NCI-H82 treated with DMSO at 0.1 percent for 48 hours (cell line): ENCODE results near the gene QKI.
"Not testable (repeated sequence)": the region's sequence is repeated elsewhere in the genome, so short reads cannot be mapped to it uniquely, and the experiment has no call there.

Source experiments
- DNase-seq: peaks from one replicate; lab custom pipeline; 2025; ENCODE audit not compliant: unreplicated experiment; lab: John Stamatoyannopoulos, UW

The QKI gene

DNA sequence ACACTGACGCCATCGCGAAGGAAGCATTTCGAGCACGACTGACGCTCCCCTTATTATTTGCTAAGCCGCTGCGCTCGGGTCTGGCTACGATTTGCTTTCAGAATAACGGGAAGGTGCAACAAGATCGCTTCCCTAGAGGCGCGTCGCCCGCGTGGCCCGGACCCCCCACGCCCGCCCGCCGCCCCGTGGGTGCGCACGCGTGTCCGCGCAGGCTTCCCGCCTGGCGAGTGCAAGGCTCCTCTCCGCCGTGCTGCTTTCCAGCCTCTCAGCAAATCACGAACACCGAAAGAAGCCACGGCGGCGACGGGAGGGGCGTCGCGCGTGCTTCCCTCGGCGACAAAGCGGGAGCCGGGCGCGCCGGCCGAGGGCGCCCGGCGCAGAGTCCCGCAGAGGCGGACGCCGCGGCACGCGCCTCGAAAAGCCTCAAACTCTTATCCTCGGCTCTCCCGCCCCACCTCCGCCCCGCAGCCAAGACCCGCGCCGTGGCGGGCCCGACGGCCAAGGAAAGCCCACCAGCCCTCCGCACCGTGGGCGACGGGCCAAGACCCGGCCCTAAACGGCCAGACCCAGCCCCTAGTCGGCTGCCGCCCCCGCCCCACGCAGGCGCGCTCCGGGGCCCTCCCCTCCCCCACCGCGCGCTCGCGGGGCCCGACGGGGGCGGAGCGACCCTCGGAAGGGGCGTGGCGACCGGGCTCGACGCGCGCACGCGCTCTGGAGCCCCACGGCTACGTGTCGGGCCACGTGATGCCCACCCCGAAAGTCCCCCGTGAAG lies 987 bp upstream of the QKI start:
- peak; percentile 24 for DNase-seq

DNA sequence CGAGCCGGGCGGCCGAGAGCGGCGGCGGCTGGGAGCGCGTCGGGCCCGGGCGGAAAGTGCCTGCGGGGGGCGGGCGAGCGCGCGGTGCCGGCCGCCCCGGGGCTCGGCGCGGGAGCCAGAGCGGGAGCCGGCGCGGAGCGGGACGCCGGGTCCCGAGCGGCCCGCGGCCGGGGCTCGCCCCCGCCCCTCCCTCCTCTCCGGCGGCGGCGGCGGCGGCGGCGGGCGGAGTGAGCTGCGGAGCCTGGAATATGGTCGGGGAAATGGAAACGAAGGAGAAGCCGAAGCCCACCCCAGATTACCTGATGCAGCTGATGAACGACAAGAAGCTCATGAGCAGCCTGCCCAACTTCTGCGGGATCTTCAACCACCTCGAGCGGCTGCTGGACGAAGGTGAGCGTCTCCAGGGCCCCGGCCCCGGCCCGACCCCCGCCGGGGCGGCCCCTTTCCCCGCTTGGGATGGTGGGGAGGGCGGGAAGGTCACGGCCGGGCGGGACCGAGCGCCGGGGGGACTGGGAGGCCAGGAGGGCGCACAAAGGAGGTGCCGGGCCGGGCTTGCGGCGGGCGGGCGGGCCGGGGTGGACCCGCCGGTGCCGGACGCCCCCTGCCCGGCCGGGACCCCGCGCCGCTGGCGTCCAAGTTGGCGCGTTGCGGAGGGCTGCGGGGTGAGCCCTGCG lies 565 bp downstream of the QKI start:
- no peak for DNase-seq

DNA sequence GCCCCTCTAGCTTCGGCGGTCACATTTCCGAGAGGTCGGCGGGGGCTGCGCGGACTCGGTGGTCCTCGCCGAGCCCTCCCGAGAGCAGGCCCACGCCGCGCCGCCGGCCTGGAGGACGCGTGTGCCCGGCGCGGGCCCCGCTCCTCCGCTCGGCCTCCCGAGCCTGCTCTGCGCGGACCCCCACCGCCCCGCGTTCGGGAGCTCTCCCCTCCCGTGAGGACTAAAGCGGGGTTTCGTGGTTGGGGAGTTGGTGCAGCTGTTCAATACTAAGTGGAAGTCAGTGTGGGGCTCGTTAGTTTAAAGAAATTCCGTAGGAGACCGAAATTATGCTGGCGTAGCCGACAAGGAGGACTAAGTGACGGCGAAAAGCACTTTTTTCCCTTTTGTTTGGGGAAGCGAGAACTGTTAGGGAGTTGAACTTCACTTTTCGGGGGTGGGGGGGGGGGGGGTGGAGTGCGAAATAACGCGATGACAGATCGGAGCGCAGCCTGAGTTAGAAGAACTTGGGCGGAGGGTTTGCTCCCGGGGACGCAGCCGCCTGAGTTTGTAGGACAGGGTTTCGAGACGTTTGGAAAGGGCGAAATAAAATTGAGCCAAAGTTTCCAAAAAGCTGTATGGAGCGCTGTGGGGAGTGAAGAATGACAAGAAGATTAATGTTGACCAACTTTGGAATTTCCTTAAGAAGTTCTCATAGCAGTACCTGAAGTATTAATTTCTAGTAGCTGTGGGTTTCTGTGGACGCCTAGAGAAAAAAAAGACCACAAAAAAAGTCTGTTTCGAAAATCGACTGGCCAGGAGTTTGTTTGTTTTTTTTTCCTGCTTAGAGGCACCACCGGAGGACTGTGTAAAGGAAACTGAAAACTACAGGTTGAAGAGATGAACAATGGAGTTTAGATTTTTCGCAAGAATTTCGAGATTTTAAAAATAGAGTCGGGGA lies 1.4 kb downstream of the QKI start:
- no peak for DNase-seq

DNA sequence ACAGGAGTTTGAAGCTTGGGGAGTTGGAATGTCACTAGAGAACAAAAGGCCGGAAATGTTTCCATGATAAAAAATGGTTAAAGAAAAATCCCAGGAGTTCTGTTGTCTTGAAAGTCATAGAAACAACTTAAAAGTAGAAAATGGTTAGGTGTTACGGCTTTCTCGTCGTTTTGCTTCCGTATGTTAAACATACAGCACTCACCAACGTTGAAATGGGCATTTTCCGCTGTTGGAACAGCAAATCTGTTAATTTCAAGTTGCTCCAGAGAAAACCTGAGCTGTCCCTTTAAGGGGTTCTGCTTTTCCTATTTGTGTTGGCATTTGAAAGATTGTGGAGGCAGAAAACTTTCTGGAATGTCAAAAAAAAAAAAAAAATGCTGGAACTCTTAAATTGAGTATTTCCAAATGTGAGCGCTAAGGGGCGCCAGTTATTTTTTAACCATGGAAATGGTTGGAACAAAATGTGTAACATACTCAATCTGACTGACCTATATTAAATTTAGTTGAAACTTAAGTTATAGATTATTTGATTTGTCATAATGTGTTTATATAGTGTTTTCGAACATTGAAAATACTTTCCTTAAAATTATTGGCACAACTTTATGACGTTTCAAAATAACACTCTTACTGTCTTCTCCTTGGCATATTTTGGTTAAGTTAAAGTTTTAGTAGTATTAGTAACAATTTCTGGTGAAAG lies 2.2 kb downstream of the QKI start:
- no peak for DNase-seq

DNA sequence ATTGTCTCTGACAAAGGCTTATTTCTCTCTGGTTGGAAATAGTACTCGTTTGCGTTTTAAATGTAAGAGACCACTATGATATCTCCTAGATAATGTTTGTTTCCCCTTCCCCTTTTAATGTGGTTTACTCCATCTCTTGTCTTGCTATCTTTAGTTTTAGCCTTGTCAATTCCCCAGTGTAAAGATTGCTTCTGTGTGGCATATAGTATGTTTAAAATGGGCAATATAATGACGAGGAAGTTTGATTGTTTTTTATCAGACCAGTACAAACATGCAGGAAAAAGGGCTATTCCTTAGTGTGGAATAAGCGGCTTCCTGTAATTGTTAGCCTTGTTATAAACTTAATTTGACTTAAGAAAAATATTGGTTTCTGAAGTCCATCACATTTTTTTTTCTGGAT lies 3.1 kb downstream of the QKI start:
- no peak for DNase-seq

DNA sequence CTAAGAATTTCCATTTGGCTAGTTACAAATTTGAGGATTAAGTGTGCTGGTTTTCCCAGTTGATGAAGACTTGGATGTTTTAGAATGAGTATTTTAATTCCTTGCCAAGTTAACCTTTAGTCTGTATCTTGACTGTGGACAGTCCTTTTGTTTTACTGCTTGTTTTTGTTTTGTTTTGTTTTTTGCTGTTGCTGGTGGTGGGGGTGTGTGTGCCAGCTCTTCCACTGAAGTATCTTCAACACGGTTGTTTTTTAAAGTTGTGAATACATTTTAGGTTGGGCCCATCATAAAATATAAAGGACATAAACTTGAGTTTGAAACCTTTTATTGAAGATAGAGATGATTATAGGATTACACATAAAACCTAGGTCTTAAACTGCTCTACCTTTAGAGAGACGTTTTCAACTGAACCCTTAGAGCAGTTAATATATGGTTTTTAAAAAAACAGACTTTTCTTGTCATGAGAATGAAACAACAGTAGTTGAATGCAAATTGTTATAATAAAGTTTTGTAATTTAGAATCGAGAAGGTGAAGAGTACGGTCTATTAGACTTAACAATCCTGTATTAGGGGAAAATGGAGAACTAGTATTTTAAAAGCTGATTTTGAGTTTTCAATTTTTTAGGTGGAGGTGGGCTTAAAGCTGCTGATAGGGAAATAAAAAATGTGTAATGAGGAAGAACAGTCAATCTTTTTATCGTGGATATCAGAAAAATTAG lies 4.0 kb downstream of the QKI start:
- no peak for DNase-seq

DNA sequence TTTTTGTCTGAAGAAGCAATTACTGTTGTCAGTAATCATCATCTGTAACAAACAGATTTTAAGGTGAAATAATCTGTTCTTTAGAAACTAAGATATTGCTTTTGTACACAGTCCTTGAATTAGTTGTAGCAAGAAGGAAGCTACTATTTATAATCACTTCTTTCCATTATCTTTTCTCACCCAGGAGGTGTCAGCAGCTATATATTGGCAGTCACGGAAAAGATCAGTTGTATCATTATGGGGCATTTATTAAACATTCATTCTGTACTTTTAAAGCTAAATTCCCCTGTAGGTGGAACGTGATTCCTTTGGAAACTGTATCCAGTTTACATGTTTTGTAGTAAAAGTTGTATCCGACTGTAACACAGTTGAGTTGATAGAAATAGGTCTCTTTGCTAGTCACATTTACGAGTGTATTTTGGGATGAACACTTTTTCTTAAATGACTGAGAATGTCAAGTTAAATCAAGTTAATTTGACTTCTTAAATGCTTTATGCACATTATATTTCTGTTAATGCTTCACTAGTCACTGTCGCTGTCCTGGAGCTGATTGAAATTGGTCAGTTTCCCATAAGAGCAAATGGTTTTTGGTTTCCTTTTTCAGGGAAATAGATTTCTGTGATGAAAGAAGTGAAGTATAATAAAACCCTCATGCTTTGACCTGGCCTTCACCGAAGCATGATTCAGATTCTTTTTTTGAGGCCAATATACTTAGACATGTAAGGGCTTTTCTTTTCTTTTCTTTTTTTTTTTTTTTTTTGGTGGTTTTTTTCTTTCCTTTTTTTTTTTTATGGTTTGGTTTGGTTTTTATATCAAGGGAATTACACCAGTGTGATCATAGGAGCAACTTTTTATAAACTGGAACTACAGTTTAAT lies 5.1 kb downstream of the QKI start:
- DNase-seq, result no peak

DNA sequence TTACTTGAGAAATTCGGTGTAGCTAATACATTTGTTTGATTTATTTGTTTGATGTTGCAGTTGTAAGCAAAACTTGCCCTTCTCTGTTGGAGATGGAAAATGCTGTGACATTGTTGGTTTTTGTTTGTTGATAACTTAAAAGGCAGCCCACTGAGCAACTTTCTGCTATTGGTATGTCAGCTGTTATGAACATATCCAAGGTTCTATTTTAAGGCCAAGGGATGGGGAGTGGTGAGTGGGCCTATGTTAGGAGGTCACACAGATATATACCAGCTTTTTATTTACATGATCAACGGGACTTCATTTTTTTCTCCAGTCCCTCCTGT lies 5.7 kb downstream of the QKI start:
- DNase-seq, result no peak

DNA sequence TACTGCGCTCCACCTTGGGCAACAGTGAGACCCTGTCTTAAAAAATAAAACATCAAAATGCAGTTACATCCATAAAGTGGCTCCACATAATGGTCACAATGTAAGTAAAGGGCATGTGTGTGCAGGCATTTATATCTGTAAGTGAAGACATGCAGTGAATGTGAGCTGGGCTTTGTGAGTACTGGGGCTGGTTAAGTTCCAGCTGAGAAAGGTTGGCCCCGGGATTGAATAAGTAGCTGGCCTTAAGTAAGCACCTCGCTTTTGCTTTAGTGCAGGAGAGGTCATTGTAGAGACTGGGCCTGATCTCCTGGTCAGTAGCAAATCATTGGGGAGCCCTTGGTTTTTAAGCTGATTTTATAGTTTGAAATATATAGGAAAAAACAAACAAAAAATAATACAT lies 8.0 kb downstream of the QKI start:
- DNase-seq, result no peak

DNA sequence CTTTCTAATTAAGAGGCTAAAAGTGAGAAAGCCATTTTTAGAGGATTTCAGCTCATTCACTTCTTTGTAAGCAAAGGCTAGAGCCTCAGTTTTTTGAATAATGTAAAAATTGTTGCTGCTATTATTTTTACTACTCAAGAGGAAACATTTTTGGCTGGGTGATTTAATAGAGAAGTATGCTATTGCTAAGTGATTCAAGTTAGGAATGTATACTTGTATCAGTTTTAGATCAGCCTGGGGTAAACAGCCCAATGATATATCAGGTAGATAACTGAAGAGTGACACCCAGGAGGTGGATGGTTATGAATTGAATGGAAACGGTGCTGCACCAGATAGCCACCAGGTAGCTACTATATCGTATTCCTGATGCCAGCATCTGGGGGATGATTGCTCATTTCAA lies 9.2 kb downstream of the QKI start:
- no peak for DNase-seq

DNA sequence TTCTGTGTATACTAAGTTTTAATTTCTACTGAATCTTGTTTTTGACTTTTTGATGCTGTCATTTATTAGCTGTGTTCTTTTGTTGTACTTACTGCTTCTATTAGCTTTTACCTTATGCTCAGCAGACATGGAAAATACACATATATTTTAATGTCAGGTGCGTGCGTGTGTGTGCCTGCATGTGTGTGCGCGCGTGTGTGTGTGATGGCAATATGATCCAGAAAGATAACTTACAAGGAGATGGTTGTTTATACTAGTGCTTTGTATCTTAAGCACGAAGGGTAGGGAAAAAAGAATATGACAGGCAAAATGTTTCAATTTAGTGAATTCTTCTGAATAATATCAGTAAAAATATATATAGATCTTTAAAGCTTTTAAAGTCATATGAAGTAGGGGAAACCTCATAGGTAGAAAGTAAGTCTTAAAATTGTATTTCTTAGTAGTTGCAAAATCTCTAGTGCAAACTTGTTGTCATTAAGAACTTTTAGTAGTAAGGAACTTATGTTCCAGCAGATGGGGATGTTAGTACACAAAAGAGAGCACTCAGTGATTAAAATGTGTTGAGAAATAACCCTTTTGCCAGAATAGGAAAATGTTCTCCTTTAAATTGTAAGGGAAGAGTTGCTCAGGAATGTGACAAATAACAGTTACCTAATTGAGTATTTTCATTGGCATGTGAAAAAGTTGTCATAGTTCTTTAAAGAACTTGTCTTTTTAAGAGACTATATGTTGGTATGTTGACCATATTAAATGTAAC lies 13.2 kb downstream of the QKI start:
- DNase-seq, result no peak

DNA sequence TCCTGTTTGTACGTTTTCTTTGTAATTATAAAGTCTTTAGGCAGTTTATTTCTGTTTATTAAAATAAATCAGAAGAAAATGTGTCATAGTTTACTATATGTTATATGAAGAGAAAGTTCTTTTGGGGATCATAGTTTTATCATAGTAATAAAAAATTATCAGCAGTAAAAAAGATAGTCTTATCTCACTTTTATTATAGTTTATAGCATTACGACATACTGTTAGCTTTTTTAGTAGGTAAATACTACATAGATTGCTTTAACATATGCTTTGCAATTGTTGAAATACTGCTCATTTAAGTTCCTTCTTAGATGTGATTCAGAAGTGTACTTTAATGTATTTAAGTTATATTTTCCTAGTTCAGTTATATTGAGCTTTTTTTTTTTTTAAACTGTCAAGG lies 13.9 kb downstream of the QKI start:
- no peak for DNase-seq

DNA sequence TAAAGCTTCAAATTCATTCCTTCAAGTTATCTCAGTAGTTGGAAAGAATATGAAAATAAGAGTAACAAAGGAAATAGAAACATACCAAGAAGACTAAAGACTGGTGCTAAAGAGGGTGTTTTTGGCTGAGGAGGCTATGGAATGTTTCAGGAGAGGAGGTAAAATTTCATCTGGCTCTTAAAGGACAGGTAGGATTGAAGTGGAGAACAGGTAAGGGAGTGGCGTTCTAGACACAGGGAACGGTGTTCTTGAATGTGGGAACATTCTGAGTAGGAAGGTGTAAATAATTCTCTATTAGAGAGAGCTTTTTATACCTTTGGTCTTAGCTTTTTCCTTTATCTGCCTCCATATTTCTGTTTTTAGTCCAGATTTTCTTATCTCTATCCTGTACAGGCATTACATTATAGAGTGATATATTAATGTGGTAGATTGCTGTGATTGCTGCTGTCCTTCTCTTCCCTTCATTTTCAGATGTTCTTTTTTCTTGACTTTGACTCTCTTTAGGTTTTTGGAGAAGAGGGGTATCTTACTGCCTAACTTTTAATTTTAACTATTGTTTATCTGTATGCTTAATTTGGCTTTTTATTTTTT lies 15.4 kb downstream of the QKI start:
- DNase-seq, result no peak

DNA sequence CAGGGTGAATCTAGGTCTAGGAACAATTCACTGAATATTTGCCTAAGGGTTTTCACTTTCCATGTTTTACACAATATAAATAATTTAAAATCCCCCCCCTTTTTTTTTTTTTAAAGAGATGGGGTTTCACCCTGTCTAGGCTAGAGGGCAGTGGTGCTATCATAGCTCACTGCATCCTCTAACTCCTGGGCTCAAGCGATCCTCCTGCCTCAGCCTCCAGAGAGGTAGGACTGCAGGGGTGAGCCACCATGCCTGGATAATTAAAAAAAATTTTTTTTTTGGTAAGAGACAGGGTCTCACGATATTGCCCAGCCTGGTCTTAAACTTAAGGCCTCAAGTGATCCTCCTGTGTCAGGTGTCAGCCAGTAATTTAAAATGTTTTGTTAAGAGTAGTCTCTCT lies 17.8 kb downstream of the QKI start:
- DNase-seq, result no peak

DNA sequence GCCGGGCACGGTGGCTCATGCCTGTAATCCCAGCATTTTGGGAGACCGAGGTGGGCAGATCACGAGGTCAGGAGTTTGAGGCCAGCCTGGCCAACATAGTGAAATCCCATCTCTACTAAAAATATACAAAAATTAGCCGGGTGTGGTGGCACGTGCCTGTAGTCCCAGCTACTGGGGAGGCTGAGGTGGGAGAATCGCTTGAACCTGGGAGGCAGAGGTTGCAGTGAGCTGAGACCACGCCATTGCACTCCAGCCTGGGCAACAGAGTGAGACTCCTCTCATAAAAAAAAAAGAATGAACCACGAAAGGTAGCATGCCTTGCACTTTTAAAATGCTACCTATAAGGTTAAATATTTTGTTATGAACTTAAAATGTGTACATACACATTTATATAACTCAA lies 19.0 kb downstream of the QKI start:
- DNase-seq, result not testable (repeated sequence)

DNA sequence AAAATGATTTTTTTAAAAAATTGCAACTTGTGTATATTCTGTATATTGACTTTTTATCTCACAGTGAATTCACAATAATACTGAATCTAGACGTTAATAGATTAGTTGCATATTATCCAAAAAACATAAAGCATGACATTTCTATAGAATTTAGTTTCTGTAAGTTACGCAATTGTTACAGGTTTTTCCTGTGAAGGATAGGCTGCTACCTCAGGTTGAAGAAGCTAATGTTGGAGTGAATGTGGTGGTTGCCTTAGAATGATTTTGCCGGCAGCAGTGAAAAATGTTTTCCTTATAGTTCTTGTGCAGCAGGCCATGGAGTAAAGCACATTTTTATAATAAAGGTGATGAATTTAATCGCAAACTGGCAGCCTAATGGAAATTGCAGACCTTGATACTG lies 20.5 kb downstream of the QKI start:
- DNase-seq, result no peak

DNA sequence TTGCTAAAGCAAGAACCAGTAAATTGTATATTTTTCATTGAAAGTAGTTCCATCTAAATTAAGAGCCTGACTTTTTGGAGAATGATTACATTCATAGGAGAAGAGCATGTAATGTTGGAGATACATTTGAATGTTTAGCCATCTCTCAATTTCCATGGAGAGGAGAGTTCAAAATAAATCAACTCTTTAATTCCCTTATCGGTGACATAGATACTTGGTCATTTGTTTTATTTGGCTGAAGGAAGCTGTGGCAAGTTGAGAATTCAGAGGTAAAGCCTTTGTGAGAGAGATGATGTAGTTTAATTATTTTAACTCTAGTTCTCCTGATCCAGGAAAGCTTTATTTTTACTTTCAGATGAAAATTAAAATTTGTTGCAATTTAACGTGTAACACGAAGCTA lies 22.3 kb downstream of the QKI start:
- DNase-seq, result no peak

DNA sequence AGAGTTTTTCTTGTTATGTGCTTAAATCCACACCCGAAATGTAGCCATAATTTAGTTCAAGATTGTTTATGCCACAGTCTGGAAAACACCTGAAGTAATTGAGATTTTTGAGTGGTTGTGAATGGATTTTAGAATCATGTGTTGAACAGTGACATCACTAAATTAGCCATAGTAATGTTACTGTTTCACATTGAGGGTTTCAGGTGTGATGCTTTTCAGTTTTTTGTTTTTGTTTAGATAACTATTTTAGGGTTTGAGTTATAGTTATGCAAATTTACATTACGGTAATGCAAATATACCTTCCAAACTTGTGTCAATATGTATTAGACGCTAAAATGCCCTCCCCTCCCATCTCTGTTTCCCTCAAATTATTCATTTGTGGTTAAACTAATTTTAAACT lies 22.9 kb downstream of the QKI start:
- no peak for DNase-seq
